GM19455 (cell line): ENCODE measurements around the gene RNF183.
A peak's percentile ranks its signal among the peaks of the same experiment; 100 is the strongest.
"Not testable (repeated sequence)": the region's sequence is repeated elsewhere in the genome, so short reads cannot be mapped to it uniquely, and the experiment has no call there.

Experiments
- ATAC-seq: cut with Tn5 transposase; IDR thresholded peaks from one replicate; pipeline ENCODE4 v1.9.1; 2021; ENCODE audit not compliant: unreplicated experiment

Gene RNF183

DNA sequence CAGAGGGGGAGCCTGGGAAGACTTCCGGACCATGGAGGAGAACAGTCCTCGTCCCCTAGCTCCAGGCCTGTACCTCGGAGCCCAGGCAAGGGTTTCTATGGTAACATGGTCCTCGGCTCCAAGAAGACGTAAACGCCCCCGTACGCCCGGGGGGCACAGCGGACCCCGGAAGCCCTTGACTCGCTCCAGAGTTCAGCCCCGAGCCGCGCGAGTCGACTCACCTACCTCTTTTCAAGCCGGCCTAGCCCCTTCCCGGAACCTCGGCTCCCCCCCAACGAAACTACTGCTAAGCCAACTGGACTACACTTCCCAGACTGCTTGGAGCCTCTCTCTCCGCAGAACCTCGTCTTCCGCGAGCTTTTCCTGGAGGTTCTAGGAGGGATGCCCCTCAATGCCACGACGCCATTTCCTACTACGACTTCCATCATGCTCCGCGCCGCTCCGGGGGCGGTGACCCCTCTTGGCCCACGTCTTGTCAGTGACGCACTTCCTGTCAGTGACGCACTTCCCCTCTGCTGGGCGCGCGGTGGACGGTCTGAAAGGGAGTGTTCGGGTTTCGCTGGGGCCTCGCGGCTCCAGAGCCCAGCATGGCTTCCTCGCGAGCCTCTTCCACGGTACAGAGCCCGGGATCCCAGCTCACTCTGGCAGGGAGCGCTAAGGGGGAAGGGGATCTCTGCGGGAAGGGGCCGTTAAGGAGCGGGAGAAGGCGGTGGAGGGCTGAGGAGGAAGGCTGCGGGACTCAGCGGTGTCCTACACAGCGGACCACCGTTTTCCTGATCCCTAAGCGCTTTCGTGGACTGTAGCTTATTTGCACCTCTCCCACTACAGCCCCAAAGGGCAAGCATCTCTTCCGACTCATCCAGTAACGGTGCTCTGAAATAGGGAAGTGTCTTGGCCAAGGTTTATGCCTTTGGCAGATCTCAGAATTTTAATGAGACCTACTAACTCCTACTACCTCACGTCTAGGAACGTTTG lies 27.7 kb downstream of the RNF183 start, which contains the start of the genes CDC26 and PRPF4:
CDC26 (minus strand) TSS at position 416 of the 975 bp plus-strand sequence. CDS start 3,065 bp downstream, outside the sequence.
PRPF4 (plus strand) TSS at position 502 of the 975 bp plus-strand sequence; CDS start at position 588, 86 bp downstream.
- peak; percentile 99 for ATAC-seq

DNA sequence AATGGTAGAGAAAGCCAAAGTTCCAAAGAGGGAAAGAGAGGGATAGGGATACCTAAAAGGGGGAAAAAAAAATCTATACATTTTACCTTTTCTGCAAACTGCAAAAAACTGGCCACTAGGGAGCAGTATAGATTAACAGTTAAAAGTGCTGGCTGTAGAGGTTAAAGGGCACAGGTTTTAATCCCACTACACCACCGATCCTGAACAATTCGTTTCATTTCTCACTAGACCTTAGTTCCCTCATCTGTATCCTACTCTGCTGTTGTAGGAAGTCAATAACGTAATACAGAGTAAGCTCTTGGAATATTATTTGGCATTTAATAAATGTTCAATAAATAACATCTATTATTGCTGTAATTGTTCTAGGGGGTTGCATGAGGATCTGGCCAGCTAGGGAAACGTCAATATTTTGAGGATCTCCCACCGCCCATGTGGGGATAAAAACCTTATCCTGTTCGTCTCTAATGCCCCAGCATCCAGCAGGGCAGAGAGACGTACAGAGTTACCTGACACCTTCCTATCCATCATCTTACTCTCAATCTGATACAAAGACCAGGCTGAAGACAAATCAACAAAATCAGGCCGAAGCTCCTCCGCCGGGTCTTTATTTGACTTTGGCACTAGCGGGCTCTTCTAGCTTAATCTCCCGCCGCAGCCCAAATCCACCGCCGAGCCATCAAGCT lies 28.6 kb downstream of the RNF183 start:
- peak; percentile 15 for ATAC-seq

DNA sequence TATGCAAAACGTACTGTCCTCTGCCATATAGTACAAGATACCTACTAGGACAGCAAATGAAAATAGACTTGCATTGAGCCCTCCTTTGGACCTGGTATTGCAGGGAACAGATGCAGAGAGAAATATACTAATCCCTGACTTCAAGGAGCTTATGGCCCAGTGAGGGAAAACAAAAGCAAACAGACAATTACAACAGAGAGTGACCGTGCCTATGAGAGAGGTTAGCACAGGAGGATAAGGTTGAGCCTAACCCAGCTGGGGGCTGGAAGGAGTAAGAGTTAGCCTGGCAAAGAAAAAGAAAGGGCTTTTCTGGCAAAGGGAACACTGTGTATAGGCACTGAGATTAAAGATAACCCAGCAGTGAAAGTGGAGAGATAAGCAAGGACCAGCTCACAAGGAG lies 33.3 kb downstream of the RNF183 start:
- no peak for ATAC-seq

- ATAC-seq = no peak
Observed at GRCh38 chr9:113269355-113269754, 33.8 kb downstream of the RNF183 start.

GRCh38 chr9:113267911-113268566 lies 35.1 kb downstream of the RNF183 start:
- no peak for ATAC-seq

DNA sequence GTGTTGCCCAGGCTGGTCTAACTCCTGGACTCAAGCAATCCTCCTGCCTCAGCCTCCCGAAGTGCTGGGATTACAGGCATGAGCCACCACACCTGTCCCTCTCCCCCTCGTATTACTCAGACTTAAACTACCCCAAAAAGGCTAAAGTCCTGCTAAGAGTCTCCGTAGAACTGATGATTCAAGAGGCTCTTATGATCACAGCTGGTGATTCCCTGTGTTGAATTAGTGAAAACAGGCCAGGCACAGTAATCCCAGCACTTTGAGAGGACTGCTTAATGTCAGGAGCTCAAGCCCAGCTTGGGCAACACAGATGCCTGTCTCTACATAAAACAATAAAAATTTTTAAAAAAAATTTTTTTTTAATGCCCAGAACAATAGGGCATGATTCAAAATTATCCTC lies 37.0 kb downstream of the RNF183 start:
- no peak for ATAC-seq

GRCh38 chr9:113261917-113262671 lies 41.1 kb downstream of the RNF183 start:
- ATAC-seq = no peak

- no peak for ATAC-seq
Observed at GRCh38 chr9:113258282-113258681, 44.9 kb downstream of the RNF183 start.

- no peak for ATAC-seq
Observed at GRCh38 chr9:113257863-113258262, 45.3 kb downstream of the RNF183 start.

DNA sequence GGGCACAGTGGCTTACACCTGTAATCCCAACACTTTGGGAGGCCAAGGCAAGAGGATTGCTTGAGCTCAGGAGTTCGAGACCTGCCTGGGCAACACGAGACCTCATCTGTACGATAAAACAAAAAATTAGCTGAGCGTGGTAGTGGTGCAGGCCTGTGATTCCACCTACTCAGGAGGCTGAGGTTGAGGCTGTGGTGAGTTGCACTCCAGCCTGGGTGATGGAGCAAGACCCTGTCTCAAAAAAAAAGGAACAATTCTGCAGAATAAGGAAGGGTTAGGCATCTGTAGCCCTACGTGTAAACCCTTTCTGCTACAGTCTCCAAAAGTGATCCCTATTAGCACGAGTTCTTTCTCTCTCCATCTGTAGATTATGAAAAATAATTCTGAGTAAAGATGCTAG lies 47.7 kb downstream of the RNF183 start:
- ATAC-seq = no peak

GRCh38 chr9:113254991-113255390 lies 48.2 kb downstream of the RNF183 start:
- no peak for ATAC-seq

GRCh38 chr9:113250807-113251206 lies 52.4 kb downstream of the RNF183 start:
- ATAC-seq = no peak

GRCh38 chr9:113249661-113250060 lies 53.5 kb downstream of the RNF183 start:
- not testable (repeated sequence) for ATAC-seq

GRCh38 chr9:113247640-113248039 lies 55.5 kb downstream of the RNF183 start:
- ATAC-seq = no peak
